CD4-positive, alpha-beta T cell (primary cell): ENCODE data around the gene KCTD21. TPM values are rescaled to one million over a fixed set of nuclear protein-coding genes. Genes with fewer than 3 reads are reported as not detected.
"Not testable (repeated sequence)": the region's sequence is repeated elsewhere in the genome, so short reads cannot be mapped to it uniquely, and the experiment has no call there.

ENCODE experiments used
- ATAC-seq: fragments of 200-7000 bp; cut with Tn5 transposase; one replicate; pipeline ENCODE4 v1.10.0; 2022; ENCODE audit warnings: mild to moderate bottlenecking; ENCODE audit not compliant: poor library complexity
- CTCF ChIA-PET: fragments of 350-600 bp; sonication (Branson Sonifier 250); formaldehyde crosslinking; loops from one replicate; lab custom pipeline; 2021; ENCODE audit warnings: antibody characterized with exemption, inconsistent platforms; lab: Charles Lee
- POLR2A ChIA-PET: fragments of 350-600 bp; sonication (Branson Sonifier 250); formaldehyde crosslinking; loops from one replicate; lab custom pipeline; 2021; ENCODE audit warnings: antibody characterized with exemption, inconsistent platforms; lab: Charles Lee
- DNase-seq, 14 experiments: peaks; one replicate each; pipeline ENCODE4 v3.0.0-alpha.2; 2013 to 2020; ENCODE audit warnings: mixed read lengths in 2 of 14
- H3K27ac ChIP-seq, 2 donors: one replicate each; pipeline versions ENCODE4 v1.5.1 to v1.7.0; 2013; ENCODE audit warnings: low read length in 2 of 2, low read depth in 1 of 2, mild to moderate bottlenecking in 1 of 2
- H3K27me3 ChIP-seq, 2 experiments: 1 replicate in 1 of 2; 2 replicates in 1 of 2; pipeline versions ENCODE4 v1.6.1 to v1.7.0; 2013; ENCODE audit warnings: low read length in 2 of 2, control low read depth in 1 of 2, mild to moderate bottlenecking in 1 of 2, moderate library complexity in 1 of 2; ENCODE audit not compliant: insufficient read depth in 2 of 2, control insufficient read depth in 1 of 2
- H3K36me3 ChIP-seq: one replicate; pipeline ENCODE4 v1.6.1; 2013; ENCODE audit warnings: low read length, control low read depth; ENCODE audit not compliant: insufficient read depth
- H3K4me1 ChIP-seq: one replicate; pipeline ENCODE4 v1.6.1; 2013; ENCODE audit warnings: low read length, control low read depth; ENCODE audit not compliant: insufficient read depth
- H3K4me3 ChIP-seq: one replicate; pipeline ENCODE4 v1.5.1; 2013; ENCODE audit warnings: mild to moderate bottlenecking, low read length, moderate library complexity
- H3K9me3 ChIP-seq, 2 experiments: 1 replicate in 1 of 2; 2 replicates in 1 of 2; pipeline versions ENCODE4 v1.6.1 to v1.7.0; 2013; ENCODE audit warnings: low read length in 2 of 2, mild to moderate bottlenecking in 2 of 2, control low read depth in 1 of 2, moderate library complexity in 1 of 2; ENCODE audit not compliant: control insufficient read depth in 1 of 2, insufficient read depth in 1 of 2
- H3K27ac Mint-ChIP-seq: one replicate; pipeline ENCODE4 v1.8.0; 2020; ENCODE audit warnings: mixed read lengths
- H3K27me3 Mint-ChIP-seq: one replicate; pipeline ENCODE4 v1.8.0; 2021; ENCODE audit warnings: mixed read lengths
- H3K36me3 Mint-ChIP-seq: one replicate; pipeline ENCODE4 v1.8.0; 2021; ENCODE audit warnings: low read depth, mixed read lengths
- H3K4me1 Mint-ChIP-seq: one replicate; pipeline ENCODE4 v1.8.0; 2021; ENCODE audit warnings: low read depth, mixed read lengths
- H3K4me3 Mint-ChIP-seq: one replicate; pipeline ENCODE4 v1.8.0; 2020; ENCODE audit warnings: mild to moderate bottlenecking, mixed read lengths
- H3K9me3 Mint-ChIP-seq: one replicate; pipeline ENCODE4 v1.8.0; 2020; ENCODE audit warnings: mixed read lengths
- intact Hi-C, 2 experiments: fragments of 100-400 bp; cut with DNase I in 1 of 2; cut with micrococcal nuclease in 1 of 2; formaldehyde crosslinking; loops; one replicate each; pipeline versions ENCODE4 v1.15.1 to v1.9.0; 2023 to 2025; cut with DNase I, micrococcal nuclease
- total RNA-seq, 174 experiments: library from RNA in 2 of 174; stranded (reverse) in 2 of 174; gene quantifications; one replicate each; pipeline ENCODE4 v1.2.3 and lab custom pipeline; 2021 to 2026
- TF ChIP-seq, protein P1 (sequence below): fragments of 200-600 bp; IDR thresholded peaks from one replicate; pipeline ENCODE4 v1.8.0; 2022; ENCODE audit warnings: antibody characterized with exemption, mild to moderate bottlenecking

KCTD21 gene
- total RNA-seq, 2 experiments from 2014 or later = 3.5 to 6.5 TPM

DNA sequence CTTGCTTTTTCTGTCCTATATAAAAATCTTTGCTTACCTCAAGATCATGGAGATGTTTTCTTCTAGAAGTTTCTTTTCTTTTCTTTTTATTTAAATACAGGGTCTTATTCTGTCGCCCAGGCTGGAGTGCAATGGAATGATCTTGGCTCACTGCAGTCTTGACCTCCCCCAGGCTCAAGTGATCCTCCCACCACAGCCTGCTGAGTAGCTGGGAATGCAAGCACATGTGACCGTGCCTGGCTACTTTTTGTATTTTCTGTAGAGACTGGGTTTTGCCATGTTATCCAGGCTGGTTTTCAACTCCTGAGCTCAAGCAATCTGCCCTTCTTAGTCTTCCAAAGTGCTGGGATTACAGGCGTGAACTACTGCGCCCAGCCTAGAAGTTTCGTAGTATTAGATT lies 45.6 kb upstream of the KCTD21 start:
- Mint-ChIP-seq H3K36me3 (no peaks in the 10 kb centered on the region), H3K27me3 (no peaks in the 10 kb centered on the region), H3K27ac (no peak overlapping the region), H3K4me3 (no peak overlapping the region), H3K4me1 (peaks cover 9% of the 10 kb centered on the region), H3K9me3 (no peaks in the 10 kb centered on the region)
- ATAC-seq (no peak), DNase-seq (no peak)
- CTCF ChIA-PET = no interaction called here
- intact Hi-C loops = no loop called here
- no peaks in the 10 kb centered on the region for H3K4me1 ChIP-seq
- H3K36me3 ChIP-seq = no peaks in the 10 kb centered on the region
- POLR2A ChIA-PET = no interaction called here
- H3K27ac ChIP-seq = no peak overlapping the region
- H3K27me3 ChIP-seq = no peaks in the 10 kb centered on the region
- H3K4me3 ChIP-seq = no peak overlapping the region
- no peaks in the 10 kb centered on the region for H3K9me3 ChIP-seq
- TF ChIP-seq, protein P1, sequence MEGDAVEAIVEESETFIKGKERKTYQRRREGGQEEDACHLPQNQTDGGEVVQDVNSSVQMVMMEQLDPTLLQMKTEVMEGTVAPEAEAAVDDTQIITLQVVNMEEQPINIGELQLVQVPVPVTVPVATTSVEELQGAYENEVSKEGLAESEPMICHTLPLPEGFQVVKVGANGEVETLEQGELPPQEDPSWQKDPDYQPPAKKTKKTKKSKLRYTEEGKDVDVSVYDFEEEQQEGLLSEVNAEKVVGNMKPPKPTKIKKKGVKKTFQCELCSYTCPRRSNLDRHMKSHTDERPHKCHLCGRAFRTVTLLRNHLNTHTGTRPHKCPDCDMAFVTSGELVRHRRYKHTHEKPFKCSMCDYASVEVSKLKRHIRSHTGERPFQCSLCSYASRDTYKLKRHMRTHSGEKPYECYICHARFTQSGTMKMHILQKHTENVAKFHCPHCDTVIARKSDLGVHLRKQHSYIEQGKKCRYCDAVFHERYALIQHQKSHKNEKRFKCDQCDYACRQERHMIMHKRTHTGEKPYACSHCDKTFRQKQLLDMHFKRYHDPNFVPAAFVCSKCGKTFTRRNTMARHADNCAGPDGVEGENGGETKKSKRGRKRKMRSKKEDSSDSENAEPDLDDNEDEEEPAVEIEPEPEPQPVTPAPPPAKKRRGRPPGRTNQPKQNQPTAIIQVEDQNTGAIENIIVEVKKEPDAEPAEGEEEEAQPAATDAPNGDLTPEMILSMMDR = no peak

DNA sequence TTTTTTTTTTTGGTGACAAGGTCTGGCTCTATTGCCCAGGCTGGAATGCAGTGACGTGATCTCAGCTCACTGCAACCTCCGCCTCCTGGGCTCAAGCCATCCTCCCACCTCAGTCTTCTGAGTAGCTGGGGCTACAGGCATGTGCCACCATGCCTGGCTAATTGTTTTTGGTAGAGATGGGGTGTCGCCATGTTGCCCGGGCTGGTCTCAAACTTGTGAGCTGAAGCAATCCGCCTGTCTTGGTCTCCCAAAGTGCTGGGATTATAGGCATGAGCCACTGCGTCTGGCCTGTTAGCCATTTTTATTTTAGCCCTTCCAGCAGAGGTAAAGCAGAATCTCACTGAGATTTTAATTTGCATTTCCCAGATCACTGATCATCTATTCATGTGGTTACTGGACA lies 44.6 kb upstream of the KCTD21 start:
- POLR2A ChIA-PET, H3K27ac ChIP-seq, H3K36me3 Mint-ChIP-seq, intact Hi-C loops, H3K4me1 ChIP-seq, H3K4me3 ChIP-seq, H3K9me3 ChIP-seq, H3K27ac Mint-ChIP-seq, DNase-seq, H3K27me3 Mint-ChIP-seq, ATAC-seq, H3K4me3 Mint-ChIP-seq, H3K27me3 ChIP-seq, H3K36me3 ChIP-seq, H3K4me1 Mint-ChIP-seq, H3K9me3 Mint-ChIP-seq: not testable (repeated sequence)
- CTCF ChIA-PET = interaction anchor here (0.9 kb wide), 1 partner anchor 11 kb away, joined by 3 read pairs; no protein-coding TSS in a partner anchor

DNA sequence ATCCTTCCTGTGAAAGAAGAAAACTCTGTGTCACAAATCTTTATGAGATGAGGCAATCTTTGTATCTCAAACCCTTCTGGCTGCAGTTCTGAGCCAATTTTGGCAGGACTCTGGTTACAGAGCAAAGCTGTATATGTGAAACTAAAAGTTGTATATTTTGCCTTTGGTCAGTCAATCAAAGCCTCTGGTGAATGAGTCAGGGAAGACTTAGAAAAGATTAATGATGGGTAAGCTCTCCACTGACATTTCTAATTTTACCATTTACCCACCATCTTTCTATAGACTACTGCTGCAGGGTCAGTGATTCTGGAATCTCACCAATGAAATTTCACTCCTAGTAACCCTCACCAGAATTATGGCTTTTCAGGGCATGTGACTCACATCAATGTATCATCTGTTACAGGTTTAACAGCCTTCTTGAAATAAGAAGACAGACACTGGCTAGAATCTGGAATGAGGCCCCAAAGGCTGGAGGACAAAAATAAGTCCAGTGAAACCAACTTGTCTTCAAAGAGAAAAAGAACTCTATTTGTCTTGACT lies 43.6 kb upstream of the KCTD21 start:
- Histone ChIP-seq H3K27me3 (no peaks in the 10 kb centered on the region), H3K36me3 (no peaks in the 10 kb centered on the region), H3K4me1 (no peaks in the 10 kb centered on the region), H3K9me3 (no peaks in the 10 kb centered on the region), H3K4me3 (no peak overlapping the region), H3K27ac (no peak overlapping the region)
- intact Hi-C loops = no loop called here
- POLR2A ChIA-PET = no interaction called here
- ATAC-seq (no peak), DNase-seq (no peak)
- no peak overlapping the region for H3K4me3 Mint-ChIP-seq
- H3K36me3 Mint-ChIP-seq = no peaks in the 10 kb centered on the region
- no peaks in the 10 kb centered on the region for H3K27me3 Mint-ChIP-seq
- peaks cover 9% of the 10 kb centered on the region for H3K4me1 Mint-ChIP-seq
- CTCF ChIA-PET = interaction anchor here (0.9 kb wide), 1 partner anchor 12 kb away, joined by 3 read pairs; no protein-coding TSS in a partner anchor
- no peak overlapping the region for H3K27ac Mint-ChIP-seq
- no peaks in the 10 kb centered on the region for H3K9me3 Mint-ChIP-seq
- TF ChIP-seq, protein P1 = no peak
